A549 treated with Hydrocortisone at 1 μM for 4 hours (cell line): ENCODE measurements around the gene HTR1E. TPM values are rescaled to one million over a fixed set of nuclear protein-coding genes. Genes with fewer than 3 reads are reported as not detected.

Source experiments
- total RNA-seq: library from RNA; stranded (reverse); fragments of 200-300 nt; extraction: Qiagen RNA extraction; gene quantifications from 5 replicates; pipeline ENCODE4 v1.2.3, GENCODE V29; 2022

Gene HTR1E
- total RNA-seq: not detected in 5 replicates

GRCh38 chr6:86937219-86938079 is at the start of gene HTR1E:
Gene HTR1E (plus strand): TSS chr6:86937528. CDS start chr6:87015335, 77,807 bp downstream.

Other genes with a start within 250 kb of the HTR1E start
- gene CGA, start 157.6 kb downstream of the HTR1E start, total RNA-seq: 0.24 to 0.59 TPM (median 0.39 TPM) in 5 replicates
- gene ZNF292, start 218.0 kb downstream of the HTR1E start, total RNA-seq: 1.9 to 4.7 TPM (median 2.8 TPM) in 5 replicates